HG03025 (cell line): ENCODE results near the gene TBC1D20.
A peak's percentile ranks its signal among the peaks of the same experiment; 100 is the strongest.

Experiments
- ATAC-seq: cut with Tn5 transposase; IDR thresholded peaks from one replicate; pipeline ENCODE4 v1.9.1; 2021; ENCODE audit warnings: mild to moderate bottlenecking, moderate library complexity; ENCODE audit not compliant: unreplicated experiment, low FRiP score

TBC1D20 gene

DNA sequence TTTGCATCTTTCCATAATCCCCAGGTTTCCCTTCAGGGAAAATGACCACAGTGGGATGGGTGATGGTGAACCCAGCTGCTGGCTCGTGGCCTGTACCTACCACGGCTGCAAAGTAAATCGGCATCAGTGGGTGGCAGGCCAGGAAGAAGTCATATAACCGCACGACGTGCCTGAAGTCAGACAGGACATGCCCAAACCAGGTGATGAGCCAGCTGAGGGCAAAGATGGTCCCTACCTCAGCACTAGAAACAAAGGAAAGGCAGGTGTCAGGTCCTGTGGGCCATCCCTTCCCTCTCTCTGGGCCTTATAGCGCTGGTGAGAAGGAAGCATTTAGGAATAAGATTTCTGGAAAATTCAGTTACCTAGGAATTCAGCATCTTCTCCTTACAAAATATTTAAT lies 22.2 kb downstream of the TBC1D20 start:
- ATAC-seq = no peak

DNA sequence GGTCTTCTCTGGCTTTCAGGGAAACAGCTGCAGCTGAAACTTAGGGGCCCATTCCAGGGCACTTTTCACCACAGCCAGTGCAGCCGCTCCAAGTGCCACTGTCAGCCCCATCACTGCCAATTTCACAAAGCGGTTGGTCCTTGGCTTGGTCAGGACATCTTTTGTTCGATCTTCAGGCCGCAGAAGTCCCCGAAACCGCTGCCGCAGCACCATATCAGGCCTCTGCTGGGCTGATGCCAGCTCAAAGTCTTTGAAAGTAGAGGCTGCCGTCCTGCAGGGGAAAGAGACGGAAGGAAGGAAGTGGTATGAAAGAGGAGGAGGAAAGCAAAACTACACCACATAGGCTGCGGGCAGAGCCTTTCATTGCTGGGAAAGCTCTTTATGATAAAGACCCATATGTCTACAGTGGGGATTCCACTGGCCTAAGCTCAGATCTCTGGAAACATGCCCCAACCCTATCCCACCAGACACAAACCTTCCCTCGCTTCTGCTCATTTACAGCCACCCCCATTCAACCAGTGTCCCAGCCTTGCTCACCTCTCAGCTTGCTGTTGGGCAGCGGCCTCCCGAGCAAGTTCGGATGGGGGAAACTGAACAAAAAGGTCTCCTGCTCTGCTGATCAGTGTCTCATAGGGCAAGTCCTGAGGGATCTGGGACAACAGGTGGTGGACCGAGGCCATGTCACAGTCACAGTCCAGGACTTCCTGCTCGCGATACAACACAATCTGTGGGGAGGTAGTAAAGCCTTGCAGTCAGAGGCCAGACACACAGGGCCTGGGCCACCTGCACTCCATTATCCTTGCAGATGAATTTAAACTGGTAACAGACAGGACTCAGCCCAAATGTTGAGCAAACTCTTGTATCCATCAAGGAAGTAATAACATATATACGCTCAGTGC lies 23.5 kb downstream of the TBC1D20 start:
- ATAC-seq = no peak

- no peak for ATAC-seq
Measured at GRCh38 chr20:437787-438486, 24.4 kb downstream of the TBC1D20 start.

DNA sequence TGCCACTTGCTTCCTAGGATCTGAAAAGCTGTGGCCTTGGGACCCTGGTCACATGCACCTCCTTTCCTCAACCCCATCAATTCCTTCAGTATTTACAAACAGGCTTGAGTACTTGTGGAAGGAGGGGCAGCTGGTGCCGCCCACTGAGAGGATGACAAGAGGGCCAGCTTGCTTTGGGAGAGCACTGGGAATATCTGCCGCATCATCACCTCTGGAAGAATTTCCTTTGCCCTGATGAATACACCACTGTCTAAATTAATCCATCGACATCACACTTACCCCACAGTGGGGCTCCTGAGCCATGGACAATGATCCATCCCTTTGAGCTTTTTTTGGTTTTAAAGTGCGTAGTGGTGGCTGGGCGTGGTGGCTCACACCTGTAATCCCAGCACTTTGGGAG lies 25.9 kb downstream of the TBC1D20 start:
- ATAC-seq = no peak

- no peak for ATAC-seq
Measured at GRCh38 chr20:435558-435957, 26.8 kb downstream of the TBC1D20 start.

GRCh38 chr20:434661-435419 lies 27.5 kb downstream of the TBC1D20 start:
- ATAC-seq = no peak

DNA sequence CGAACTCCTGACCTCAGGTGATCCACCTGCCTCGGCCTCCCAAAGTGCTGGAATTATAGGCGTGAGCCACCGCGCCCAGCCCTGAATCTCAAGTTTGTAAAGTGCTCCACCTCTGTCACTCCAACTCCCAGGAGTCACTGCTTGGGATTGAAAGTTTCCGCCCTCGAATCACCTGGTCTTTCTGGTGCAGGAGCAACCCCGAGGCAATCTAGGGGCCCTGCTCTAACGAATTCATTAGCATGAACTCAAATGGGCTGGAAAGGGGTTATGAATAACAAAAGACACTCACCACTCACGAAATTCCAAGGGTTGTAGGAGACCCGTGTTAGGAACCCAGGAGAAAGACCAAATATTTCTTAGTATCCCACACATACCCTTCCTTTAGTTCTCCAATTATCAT lies 28.1 kb downstream of the TBC1D20 start:
- no peak for ATAC-seq

GRCh38 chr20:433300-433975 lies 28.9 kb downstream of the TBC1D20 start:
- peak; percentile 75 for ATAC-seq

DNA sequence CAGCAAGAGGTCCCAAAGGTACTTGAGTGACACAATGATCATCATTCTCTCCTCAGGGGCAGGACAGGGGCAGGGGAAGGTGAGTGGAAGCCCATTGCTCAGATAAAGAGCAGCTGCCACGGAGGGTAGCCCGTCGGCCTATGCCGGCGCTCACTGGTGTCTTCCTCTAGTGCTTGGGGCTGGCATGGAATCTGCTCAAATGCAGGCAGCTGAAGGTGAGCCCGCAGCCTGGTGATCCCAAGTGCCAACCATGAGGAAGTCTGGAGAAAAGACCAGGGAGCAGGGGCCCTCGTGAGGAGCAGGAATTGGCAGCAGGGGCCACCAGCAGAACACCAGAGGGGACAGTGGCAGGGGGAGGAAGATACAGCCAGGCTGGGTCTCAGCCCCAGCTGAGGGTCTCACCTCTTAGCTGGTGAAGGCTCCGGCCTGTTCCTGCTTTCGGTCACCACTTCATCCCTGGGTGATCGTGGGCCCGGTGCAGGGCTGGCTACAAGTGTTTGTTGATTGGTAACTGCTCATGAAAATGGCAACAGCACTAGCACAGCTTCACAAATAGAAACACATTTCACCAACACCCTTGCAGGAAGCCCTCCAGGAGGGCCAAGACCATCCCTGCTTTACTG lies 29.5 kb downstream of the TBC1D20 start:
- ATAC-seq = no peak

DNA sequence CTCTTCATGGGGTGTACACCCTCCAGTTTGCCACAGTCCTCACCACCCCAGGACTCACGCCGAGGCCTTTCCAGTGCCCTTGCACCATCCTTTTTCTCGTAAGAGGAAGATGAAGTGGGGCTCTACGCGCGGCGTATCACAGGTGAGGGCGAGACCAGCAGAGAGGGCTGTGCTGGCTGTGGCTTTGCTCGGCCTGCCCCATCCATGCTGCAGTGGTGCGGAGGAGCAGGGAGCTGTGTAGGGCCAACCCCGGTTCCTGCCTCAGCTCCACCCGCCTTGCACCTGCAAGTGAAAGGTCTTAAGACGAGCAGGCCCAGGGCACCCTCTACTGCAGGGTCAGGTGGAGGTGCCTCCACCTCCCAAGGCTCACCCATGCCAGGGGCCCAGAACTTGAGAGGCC lies 30.1 kb downstream of the TBC1D20 start:
- ATAC-seq = no peak

- no peak for ATAC-seq
Measured at GRCh38 chr20:431012-431904, 31.1 kb downstream of the TBC1D20 start.

GRCh38 chr20:430091-430999 lies 32.0 kb downstream of the TBC1D20 start:
- no peak for ATAC-seq

GRCh38 chr20:428658-429200 lies 33.6 kb downstream of the TBC1D20 start:
- no peak for ATAC-seq

- no peak for ATAC-seq
Measured at GRCh38 chr20:427849-428657, 34.3 kb downstream of the TBC1D20 start.

- ATAC-seq = no peak
Measured at GRCh38 chr20:427401-427800, 34.9 kb downstream of the TBC1D20 start.

DNA sequence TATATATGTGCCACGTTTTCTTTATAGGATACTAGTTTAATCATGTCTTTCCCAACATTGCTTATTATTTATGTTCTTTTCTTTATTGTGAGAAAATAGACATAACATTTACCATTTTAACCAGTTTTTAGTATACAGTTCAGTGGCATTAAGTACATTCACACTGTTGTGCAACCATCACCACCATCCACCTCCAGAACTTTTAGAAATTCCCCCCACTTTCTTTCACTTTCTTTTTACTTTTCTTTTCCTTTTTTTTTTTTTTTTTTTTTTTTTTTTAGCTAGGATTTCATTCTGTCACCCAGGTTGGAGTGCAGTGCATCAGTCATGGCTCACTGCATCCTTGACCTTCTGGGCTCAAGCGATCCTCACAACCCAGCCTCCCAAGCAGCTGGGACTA lies 35.8 kb downstream of the TBC1D20 start:
- no peak for ATAC-seq

DNA sequence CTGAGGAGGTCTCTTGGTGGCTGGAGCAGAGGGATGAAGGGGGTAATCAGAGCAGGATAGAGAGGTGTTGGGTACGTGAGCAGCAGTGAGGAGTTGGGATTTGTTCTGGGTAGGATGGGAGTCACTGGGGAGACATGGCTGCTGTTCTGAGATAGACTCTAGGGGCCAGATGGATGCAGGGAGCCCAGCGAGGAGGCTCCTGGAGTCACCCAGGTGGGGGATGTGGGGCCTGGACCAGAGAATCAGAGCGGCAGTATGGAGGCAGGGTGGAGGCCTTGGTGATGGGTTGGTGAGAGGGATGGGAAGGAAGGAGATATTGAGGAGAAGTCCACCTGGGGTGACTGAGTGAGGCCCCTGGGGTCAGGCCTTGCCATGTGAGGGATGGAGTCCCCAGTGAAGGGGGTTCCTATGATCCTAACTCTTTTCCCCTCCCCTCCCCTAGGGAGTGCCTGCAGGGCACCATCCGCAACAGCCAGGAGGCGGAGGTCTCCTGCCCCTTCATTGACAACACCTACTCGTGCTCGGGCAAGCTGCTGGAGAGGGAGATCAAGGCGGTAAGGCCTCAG lies 40.6 kb downstream of the TBC1D20 start:
- no peak for ATAC-seq
